ENCODE measurements around the gene RABGAP1L. TPM values are rescaled to one million over a fixed set of nuclear protein-coding genes. Genes with fewer than 3 reads are reported as not detected.
"Not testable (repeated sequence)": the region's sequence is repeated elsewhere in the genome, so short reads cannot be mapped to it uniquely, and the experiment has no call there.

The RABGAP1L gene
- total RNA-seq, 1 experiment from 2014 or later = 57.4 TPM

- intact Hi-C loops (cut with micrococcal nuclease; ENCODE audit: unreplicated experiment) = no loop called here
- Histone ChIP-seq H3K9me3 (ENCODE audit: insufficient read depth, low read depth) (no peaks in the 10 kb centered on the region), H3K4me3 (no peak overlapping the region), H2AFZ (no peak overlapping the region), H3K27me3 (ENCODE audit: insufficient read depth, low read depth) (no peaks in the 10 kb centered on the region), H4K20me1 (ENCODE audit: insufficient read depth) (no peaks in the 10 kb centered on the region), H3K27ac (no peak overlapping the region), H3K36me3 (ENCODE audit: low read depth) (no peaks in the 10 kb centered on the region), H3K79me2 (ENCODE audit: low read depth) (no peaks in the 10 kb centered on the region), H3K9me2 (ENCODE audit: insufficient read depth) (no peaks in the 10 kb centered on the region), H3K4me2 (no peak overlapping the region), H3F3A (ENCODE audit: insufficient read depth, low read depth) (no peaks in the 10 kb centered on the region), H3K4me1 (replicated peaks; ENCODE audit: insufficient read depth) (no peaks in the 10 kb centered on the region)
- no peak for TF ChIP-seq CTCF (conservative IDR thresholded peaks at IDR 0.05)
- TF ChIP-seq EZH2 (IDR thresholded peaks at IDR 0.05; ENCODE audit: low read depth) = no peak
- ChIA-PET POLR2A (ENCODE audit: unreplicated experiment) (no interaction called here), CTCF (no interaction called here)
- no TSS peak for BruUV-seq (replicated peaks)
- DNase-seq = no peak
These were observed 424.8 kb downstream of the RABGAP1L start for GRCh38 chr1:174584071-174584470.

GRCh38 chr1:174588618-174589017, 429.3 kb downstream of the RABGAP1L start:
- intact Hi-C loops (cut with micrococcal nuclease; ENCODE audit: unreplicated experiment); H3K4me2 ChIP-seq; H3K4me1 ChIP-seq (replicated peaks; ENCODE audit: insufficient read depth); BruUV-seq (replicated peaks); CTCF ChIA-PET; POLR2A ChIA-PET (ENCODE audit: unreplicated experiment); H3K36me3 ChIP-seq (ENCODE audit: low read depth); H3K27me3 ChIP-seq (ENCODE audit: insufficient read depth, low read depth); H3F3A ChIP-seq (ENCODE audit: insufficient read depth, low read depth); H2AFZ ChIP-seq; DNase-seq; H3K9me2 ChIP-seq (ENCODE audit: insufficient read depth); H3K27ac ChIP-seq; H4K20me1 ChIP-seq (ENCODE audit: insufficient read depth); H3K9me3 ChIP-seq (ENCODE audit: insufficient read depth, low read depth); H3K79me2 ChIP-seq (ENCODE audit: low read depth); H3K4me3 ChIP-seq: not testable (repeated sequence)

- CTCF ChIA-PET = no interaction called here
- intact Hi-C loops (cut with micrococcal nuclease; ENCODE audit: unreplicated experiment) = no loop called here
- Histone ChIP-seq H3K27me3 (ENCODE audit: insufficient read depth, low read depth) (no peaks in the 10 kb centered on the region), H3F3A (ENCODE audit: insufficient read depth, low read depth) (no peaks in the 10 kb centered on the region), H3K9me3 (ENCODE audit: insufficient read depth, low read depth) (no peaks in the 10 kb centered on the region), H3K79me2 (ENCODE audit: low read depth) (no peaks in the 10 kb centered on the region), H3K4me3 (no peak overlapping the region), H3K4me1 (replicated peaks; ENCODE audit: insufficient read depth) (no peaks in the 10 kb centered on the region), H3K9me2 (ENCODE audit: insufficient read depth) (no peaks in the 10 kb centered on the region), H3K27ac (no peak overlapping the region), H3K36me3 (ENCODE audit: low read depth) (no peaks in the 10 kb centered on the region), H4K20me1 (ENCODE audit: insufficient read depth) (no peaks in the 10 kb centered on the region), H3K4me2 (no peak overlapping the region), H2AFZ (no peak overlapping the region)
- TF ChIP-seq CTCF (conservative IDR thresholded peaks at IDR 0.05) = no peak
- TF ChIP-seq EZH2 (IDR thresholded peaks at IDR 0.05; ENCODE audit: low read depth) = no peak
- DNase-seq = no peak
- BruUV-seq (replicated peaks) = no TSS peak
- POLR2A ChIA-PET (ENCODE audit: unreplicated experiment) = no interaction called here
These were observed 445.9 kb downstream of the RABGAP1L start for GRCh38 chr1:174605198-174605597.

GRCh38 chr1:174606471-174606870, 447.2 kb downstream of the RABGAP1L start:
- no peak overlapping the region for H3K27ac ChIP-seq
- CTCF ChIA-PET = no interaction called here
- POLR2A ChIA-PET (ENCODE audit: unreplicated experiment) = no interaction called here
- no peaks in the 10 kb centered on the region for H3K36me3 ChIP-seq (ENCODE audit: low read depth)
- no peaks in the 10 kb centered on the region for H3K27me3 ChIP-seq (ENCODE audit: insufficient read depth, low read depth)
- no peak for DNase-seq
- no peaks in the 10 kb centered on the region for H3K9me3 ChIP-seq (ENCODE audit: insufficient read depth, low read depth)
- no peaks in the 10 kb centered on the region for H4K20me1 ChIP-seq (ENCODE audit: insufficient read depth)
- no peaks in the 10 kb centered on the region for H3K79me2 ChIP-seq (ENCODE audit: low read depth)
- H3K4me3 ChIP-seq = no peak overlapping the region
- no peak for TF ChIP-seq CTCF (conservative IDR thresholded peaks at IDR 0.05)
- no peak for TF ChIP-seq EZH2 (IDR thresholded peaks at IDR 0.05; ENCODE audit: low read depth)
- no peak overlapping the region for H2AFZ ChIP-seq
- intact Hi-C loops (cut with micrococcal nuclease; ENCODE audit: unreplicated experiment) = no loop called here
- no peaks in the 10 kb centered on the region for H3K4me1 ChIP-seq (replicated peaks; ENCODE audit: insufficient read depth)
- no peaks in the 10 kb centered on the region for H3K9me2 ChIP-seq (ENCODE audit: insufficient read depth)
- H3F3A ChIP-seq (ENCODE audit: insufficient read depth, low read depth) = no peaks in the 10 kb centered on the region
- no peak overlapping the region for H3K4me2 ChIP-seq
- no TSS peak for BruUV-seq (replicated peaks)

- BruUV-seq (replicated peaks); H3K4me1 ChIP-seq (replicated peaks; ENCODE audit: insufficient read depth); H4K20me1 ChIP-seq (ENCODE audit: insufficient read depth); H3K79me2 ChIP-seq (ENCODE audit: low read depth); H3K4me2 ChIP-seq; H3K9me2 ChIP-seq (ENCODE audit: insufficient read depth); H3K4me3 ChIP-seq; H3K36me3 ChIP-seq (ENCODE audit: low read depth); CTCF ChIA-PET; H3K9me3 ChIP-seq (ENCODE audit: insufficient read depth, low read depth); H3K27ac ChIP-seq; H3F3A ChIP-seq (ENCODE audit: insufficient read depth, low read depth); intact Hi-C loops (cut with micrococcal nuclease; ENCODE audit: unreplicated experiment); DNase-seq; H3K27me3 ChIP-seq (ENCODE audit: insufficient read depth, low read depth); H2AFZ ChIP-seq; POLR2A ChIA-PET (ENCODE audit: unreplicated experiment): not testable (repeated sequence)
These were observed 458.6 kb downstream of the RABGAP1L start for GRCh38 chr1:174617905-174618304.
